GM23248 (cell line): ENCODE measurements around the gene CDH16.
"Not testable (repeated sequence)": the region's sequence is repeated elsewhere in the genome, so short reads cannot be mapped to it uniquely, and the experiment has no call there.

ENCODE experiments used
- EZH2 ChIP-seq: fragments of 200-600 bp; sonication (generic); IDR thresholded peaks from 2 replicates; pipeline ENCODE4 v1.6.1; 2018; ENCODE audit warnings: antibody characterized with exemption, mild to moderate bottlenecking; ENCODE audit not compliant: insufficient read depth, poor library complexity, severe bottlenecking
- EZH2phosphoT487 ChIP-seq: fragments of 200-600 bp; sonication (generic); IDR thresholded peaks from 2 replicates; pipeline ENCODE4 v1.6.1; 2018; ENCODE audit warnings: antibody characterized with exemption, moderate library complexity, mild to moderate bottlenecking, low read depth; ENCODE audit not compliant: insufficient read depth

GRCh38 chr16:66955363-66956153, 36.9 kb upstream of the CDH16 start:
- TF ChIP-seq EZH2, EZH2phosphoT487: not testable (repeated sequence)
